SIG-M5 treated with dmso at 0.1 percent for 504 hours (cell line): ENCODE measurements around the gene ENG.
A peak's percentile ranks its signal among the peaks of the same experiment; 100 is the strongest.

Source experiments
- DNase-seq: peaks from one replicate; lab custom pipeline; 2025; ENCODE audit not compliant: unreplicated experiment; lab: John Stamatoyannopoulos, UW

ENG gene

DNA sequence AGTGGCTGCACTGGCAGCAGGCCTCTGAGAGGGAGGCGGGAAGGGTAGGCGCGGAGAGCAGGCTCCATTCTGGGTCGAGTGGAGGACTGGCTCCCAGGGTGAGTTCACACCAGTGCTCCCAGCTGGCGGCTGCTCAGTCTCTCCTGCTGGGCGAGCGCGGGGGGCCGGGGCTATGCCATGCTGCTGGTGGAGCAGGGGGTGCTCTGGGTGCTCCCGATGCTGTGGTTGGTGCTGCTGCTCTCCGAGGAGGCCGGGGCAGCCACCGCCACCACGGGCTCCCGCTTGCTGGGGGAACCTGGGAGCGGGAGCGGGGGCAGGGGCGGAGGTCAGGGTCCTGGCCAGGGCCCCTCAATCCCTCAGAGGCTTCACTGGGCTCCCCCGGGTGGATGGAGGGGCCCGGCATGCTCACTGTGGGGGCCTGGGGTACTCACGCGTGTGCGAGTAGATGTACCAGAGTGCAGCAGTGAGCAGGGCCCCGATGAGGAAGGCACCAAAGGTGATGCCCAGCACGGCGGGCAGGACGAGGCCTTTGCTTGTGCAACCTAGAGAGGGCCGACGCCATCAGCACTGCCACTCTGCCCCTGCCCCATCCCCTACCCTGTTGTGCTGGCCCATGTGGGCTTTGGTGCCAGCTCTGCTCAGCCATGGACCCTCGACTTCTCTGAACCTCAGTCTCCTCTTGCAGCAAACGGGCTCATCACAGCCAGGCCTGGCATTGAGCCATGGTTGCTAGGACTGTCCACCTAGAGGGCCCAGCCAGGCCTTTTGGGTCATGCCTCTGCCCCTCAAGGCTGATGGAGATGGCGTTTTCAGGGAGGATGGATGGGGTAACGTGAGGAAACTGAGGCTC is 38.7 kb downstream of the ENG start:
- no peak for DNase-seq

GRCh38 chr9:127814619-127815511 is 39.6 kb downstream of the ENG start:
- DNase-seq = no peak

- DNase-seq = no peak
Observed at GRCh38 chr9:127813686-127814226, 40.7 kb downstream of the ENG start.

DNA sequence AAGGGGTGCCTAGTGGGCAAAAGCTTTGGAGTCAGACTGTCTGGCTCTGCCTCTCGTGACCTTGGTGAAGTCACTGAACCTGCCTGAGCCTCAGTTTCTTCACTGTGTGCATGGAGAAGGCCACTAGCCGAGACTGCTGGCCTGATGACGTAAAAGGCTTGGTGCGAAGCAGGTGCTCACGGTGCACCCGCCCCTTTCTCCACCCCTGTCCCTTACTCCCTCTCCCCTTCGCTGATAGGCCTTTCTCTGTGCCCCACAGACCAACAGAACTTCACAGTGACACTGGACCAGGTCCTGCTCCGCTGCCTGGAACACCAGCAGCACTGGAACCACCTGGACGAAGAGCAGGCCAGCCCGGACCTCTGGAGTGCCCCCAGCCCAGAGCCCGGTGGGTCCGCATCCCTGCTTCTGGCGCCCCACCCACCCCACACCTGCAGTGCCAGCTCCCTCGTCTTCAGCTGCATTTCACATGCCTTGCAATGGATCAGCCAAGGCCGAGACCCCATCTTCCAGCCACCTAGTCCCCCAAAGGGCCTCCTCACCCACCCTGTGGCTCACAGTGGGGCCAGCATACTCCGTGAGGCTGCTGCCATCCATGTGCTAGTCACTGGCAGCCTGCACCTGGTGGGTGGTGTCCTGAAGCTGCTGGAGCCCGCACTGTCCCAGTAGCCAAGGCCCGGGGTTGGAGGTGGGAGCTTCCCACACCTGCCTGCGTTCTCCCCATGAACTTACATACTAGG is 41.4 kb downstream of the ENG start:
- DNase-seq = no peak

- DNase-seq = no peak
Observed at GRCh38 chr9:127812011-127812410, 42.4 kb downstream of the ENG start.

DNA sequence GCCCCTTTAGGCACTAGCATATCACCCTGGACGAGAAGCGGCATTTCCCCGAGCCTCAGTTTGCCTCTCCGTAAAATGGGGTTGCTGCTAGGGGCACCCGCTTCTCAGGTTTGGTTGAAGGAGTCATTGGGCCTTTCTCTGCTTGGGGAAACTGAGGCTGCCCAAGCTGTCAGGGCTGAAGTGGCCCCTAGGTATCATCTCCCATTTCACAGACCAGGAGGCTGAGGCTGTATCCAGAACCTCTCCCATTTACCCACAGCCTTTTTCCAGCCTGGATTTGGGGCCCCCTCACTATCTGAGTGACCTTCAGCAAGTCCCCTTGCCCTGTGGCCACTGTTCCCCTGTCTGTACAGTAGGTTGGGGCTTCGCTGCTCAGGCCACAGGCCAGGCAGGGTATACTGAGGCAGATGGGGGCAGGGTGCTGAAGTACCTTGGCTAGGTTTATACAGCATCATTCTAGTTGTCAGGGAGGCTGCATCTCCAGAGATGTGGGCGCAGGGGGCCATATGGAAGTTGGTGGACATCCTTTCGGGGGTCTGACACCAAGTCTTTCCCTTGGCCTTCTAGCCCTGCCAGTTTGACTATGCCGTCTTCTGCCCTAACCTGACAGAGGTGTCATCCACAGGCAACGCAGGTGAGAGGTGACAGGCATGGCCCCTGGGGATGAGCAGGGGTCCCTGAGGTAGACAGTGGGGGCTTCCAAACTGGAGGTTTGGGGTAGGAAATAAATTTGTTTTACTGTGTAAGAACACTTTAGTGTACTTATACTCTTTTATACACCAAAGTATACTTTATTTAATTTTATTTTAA is 43.9 kb downstream of the ENG start:
- DNase-seq = no peak

DNA sequence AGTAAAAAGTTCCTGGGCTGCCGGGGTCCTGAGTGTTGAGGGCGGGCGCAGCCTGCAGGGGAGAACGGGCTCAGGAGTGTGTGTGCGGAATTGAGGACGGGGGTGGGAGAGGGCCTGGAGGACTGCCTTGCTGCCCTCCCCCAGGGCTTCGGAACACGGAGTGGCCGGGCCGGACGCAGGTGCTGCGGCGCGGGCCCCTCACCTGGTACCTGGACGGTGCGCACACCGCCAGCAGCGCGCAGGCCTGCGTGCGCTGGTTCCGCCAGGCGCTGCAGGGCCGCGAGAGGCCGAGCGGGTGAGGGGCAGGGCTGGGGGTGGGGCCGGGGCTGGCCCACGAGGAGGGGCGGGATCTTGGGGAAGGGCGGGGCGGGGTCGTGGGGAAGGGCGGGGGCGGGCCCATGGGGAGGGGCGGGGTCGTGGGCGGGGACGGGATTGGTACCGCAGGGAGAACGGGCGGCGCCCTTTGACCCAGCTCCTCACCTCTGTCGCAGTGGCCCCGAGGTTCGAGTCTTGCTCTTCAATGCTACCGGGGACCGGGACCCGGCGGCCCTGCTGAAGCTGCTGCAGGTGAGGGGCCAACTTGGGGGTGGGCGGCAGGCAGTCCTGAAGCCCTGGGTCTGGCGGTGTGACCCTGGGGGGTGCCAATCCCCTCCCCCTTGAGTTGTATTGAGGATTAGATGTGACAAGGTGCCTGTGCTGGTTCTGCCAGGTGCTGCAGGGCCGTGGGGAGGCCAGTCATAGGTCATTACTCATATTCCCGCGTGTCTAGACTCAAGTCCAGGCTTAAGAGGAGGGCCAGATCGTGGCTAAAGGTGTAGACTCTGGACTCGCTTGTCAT is 44.7 kb downstream of the ENG start:
- DNase-seq = no peak

- no peak for DNase-seq
Observed at GRCh38 chr9:127809002-127809539, 45.4 kb downstream of the ENG start.

- DNase-seq = no peak
Observed at GRCh38 chr9:127808347-127809001, 46.0 kb downstream of the ENG start.

DNA sequence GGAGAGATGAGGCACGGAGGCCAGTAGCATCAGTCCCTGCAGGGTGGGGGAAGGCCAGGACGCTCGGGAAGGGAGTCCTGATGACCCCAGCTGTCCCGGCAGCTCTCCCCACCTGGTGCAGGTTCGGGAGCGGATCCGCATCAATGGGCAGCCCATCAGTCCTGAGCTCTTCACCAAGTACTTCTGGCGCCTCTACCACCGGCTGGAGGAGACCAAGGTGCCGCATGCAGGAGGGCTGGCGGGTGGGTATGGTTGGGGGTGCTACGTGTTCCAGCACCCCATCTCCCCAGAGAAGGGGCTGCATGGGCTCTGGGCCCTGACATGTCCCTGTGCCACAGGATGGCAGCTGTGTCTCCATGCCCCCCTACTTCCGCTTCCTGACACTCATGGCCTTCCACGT is 47.6 kb downstream of the ENG start:
- no peak for DNase-seq

GRCh38 chr9:127805620-127806019 is 48.8 kb downstream of the ENG start:
- DNase-seq = no peak

DNA sequence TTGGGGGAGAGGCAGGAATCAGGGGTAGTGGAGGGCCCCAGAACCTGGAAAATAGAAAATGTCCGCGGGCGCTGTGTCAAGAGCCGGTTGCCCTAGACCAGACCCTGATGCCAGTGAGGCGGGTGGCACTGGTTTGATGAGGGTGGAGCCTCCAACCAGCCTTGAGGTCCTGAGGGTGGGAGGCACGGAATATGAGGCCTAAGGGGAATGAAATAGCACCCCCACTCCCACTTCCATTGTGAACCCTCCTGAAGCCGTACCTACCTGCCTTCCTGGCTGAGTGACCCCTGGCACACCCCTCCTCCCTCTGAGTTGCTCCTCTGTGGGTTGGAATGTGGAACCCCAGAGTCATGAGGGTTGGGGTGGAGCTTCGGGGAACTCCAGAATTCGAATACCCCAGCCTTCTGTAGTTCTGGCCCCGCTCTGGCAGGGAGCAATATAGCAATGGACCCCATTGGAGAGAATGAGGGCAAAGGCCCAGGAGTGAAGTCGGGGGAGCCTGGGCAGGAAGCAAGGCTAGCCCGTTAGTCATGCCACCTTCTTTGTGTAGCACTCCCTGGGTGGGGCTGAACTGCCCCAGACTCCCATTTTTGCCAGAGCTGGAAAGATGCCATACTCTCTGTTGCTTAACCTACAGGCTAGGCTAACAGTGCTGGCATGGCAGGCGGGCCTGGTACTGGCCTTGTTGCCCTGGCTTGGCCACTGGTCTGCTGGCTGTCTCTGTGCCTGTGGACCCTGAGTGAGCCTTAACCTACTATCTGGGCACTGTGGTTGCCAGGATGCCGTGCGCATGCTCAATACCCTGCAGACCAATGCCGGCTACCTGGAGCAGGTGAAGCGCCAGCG is 50.7 kb downstream of the ENG start:
- DNase-seq = no peak

- DNase-seq = peak; percentile 84
Observed at GRCh38 chr9:127802576-127803443, 51.6 kb downstream of the ENG start, which contains the start of gene FPGS. FPGS (plus strand) TSS chr9:127802882; CDS start chr9:127802925, 43 bp downstream.

GRCh38 chr9:127801955-127802575 is 52.4 kb downstream of the ENG start:
- DNase-seq = peak; percentile 68

- DNase-seq = no peak
Observed at GRCh38 chr9:127796852-127797370, 57.5 kb downstream of the ENG start.
